SU-DHL-6 (cell line): Measurements from ENCODE around the gene TTLL8.
"Not testable (repeated sequence)": the region's sequence is repeated elsewhere in the genome, so short reads cannot be mapped to it uniquely, and the experiment has no call there.

Experiments used
- H2AFZ ChIP-seq: fragments of 200-600 bp; sonication (generic); 2 replicates; pipeline ENCODE4 v1.6.1; 2014; ENCODE audit warnings: low read depth, mild to moderate bottlenecking, moderate library complexity, mixed read lengths, antibody characterized with exemption, low read length; ENCODE audit not compliant: severe bottlenecking
- H3F3A ChIP-seq: fragments of 200-600 bp; shearing (Covaris generic); 2 replicates; pipeline ENCODE4 v1.6.0; 2016; ENCODE audit warnings: antibody characterized with exemption, mild to moderate bottlenecking; ENCODE audit not compliant: insufficient read depth
- H3K27ac ChIP-seq: fragments of 200-600 bp; sonication (generic); 2 replicates; pipeline ENCODE4 v1.5.1; 2016; ENCODE audit warnings: low read depth, mild to moderate bottlenecking, low read length, moderate library complexity, mixed read lengths
- H3K27me3 ChIP-seq: fragments of 200-600 bp; sonication (generic), shearing (Covaris generic); 2 replicates; pipeline ENCODE4 v1.6.0; 2014; ENCODE audit warnings: mild to moderate bottlenecking, low read length
- H3K36me3 ChIP-seq: fragments of 200-600 bp; sonication (generic); 2 replicates; pipeline ENCODE4 v1.6.1; 2014; ENCODE audit warnings: mild to moderate bottlenecking, low read length, mixed read lengths
- H3K4me2 ChIP-seq: fragments of 300-600, 200-600 bp; shearing (Covaris generic), sonication (generic); 2 replicates; pipeline ENCODE4 v1.6.0; 2014; ENCODE audit warnings: low read length, low read depth, mild to moderate bottlenecking; ENCODE audit not compliant: poor library complexity, severe bottlenecking
- H3K4me3 ChIP-seq: fragments of 200-600 bp; sonication (generic); 2 replicates; pipeline ENCODE4 v1.5.1; 2014; ENCODE audit warnings: antibody characterized with exemption, low read length, mild to moderate bottlenecking, mixed read lengths; ENCODE audit not compliant: insufficient read depth, poor library complexity, severe bottlenecking
- H3K79me2 ChIP-seq: fragments of 200-600 bp; sonication (generic); 2 replicates; pipeline ENCODE4 v1.6.1; 2014; ENCODE audit warnings: mild to moderate bottlenecking, low read length, moderate library complexity; ENCODE audit not compliant: insufficient read depth
- H3K9ac ChIP-seq: fragments of 200-600 bp; sonication (generic); 2 replicates; pipeline ENCODE4 v1.7.0; 2014; ENCODE audit warnings: mild to moderate bottlenecking, low read length
- H3K9me2 ChIP-seq: fragments of 200-600 bp; sonication (generic); replicated peaks from 2 replicates; pipeline ENCODE4 v1.6.1; 2014; ENCODE audit warnings: low read length; ENCODE audit not compliant: insufficient read depth
- H3K9me3 ChIP-seq: fragments of 200-600 bp; sonication (generic); 2 replicates; pipeline ENCODE4 v1.6.1; 2014; ENCODE audit warnings: low read length, mixed read lengths; ENCODE audit not compliant: insufficient read depth
- H4K20me1 ChIP-seq: fragments of 200-600 bp; sonication (generic); 2 replicates; pipeline ENCODE4 v1.6.1; 2014; ENCODE audit warnings: low read depth, mild to moderate bottlenecking, antibody characterized with exemption, low read length, moderate library complexity, mixed read lengths
- EZH2phosphoT487 ChIP-seq: fragments of 200-600 bp; sonication (generic), shearing (Covaris generic); conservative IDR thresholded peaks from 2 replicates; pipeline ENCODE4 v1.6.1; 2018; ENCODE audit warnings: mild to moderate bottlenecking, antibody characterized with exemption, low read length, moderate library complexity, mixed read lengths
- TF ChIP-seq, protein P1 (sequence below): fragments of 200-600 bp; sonication (generic); IDR thresholded peaks from one replicate; pipeline ENCODE4 v1.5.1; 2017; ENCODE audit warnings: antibody characterized with exemption, mild to moderate bottlenecking, low read length, moderate library complexity; ENCODE audit not compliant: insufficient read depth, poor library complexity, severe bottlenecking

The TTLL8 gene

DNA sequence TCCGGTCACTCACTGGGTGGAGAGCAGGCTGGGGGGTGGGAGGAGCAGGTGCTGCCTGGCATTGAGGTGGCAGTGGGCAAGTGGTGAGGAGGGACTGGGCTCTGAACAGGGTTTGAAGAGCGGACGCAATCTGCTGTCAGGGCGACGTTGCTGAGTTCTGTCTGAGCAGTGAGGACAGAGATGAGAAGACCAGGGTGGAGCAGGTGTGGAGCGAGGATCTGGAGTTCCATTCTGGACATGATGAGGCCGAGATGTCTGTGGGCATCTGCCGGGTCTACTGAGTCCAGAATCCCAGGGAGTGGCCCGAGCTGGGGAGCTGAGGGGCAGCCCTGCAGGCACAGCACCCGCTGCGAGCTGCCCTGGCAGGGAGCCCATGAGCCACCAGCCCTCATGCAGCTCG is 29.5 kb upstream of the TTLL8 start:
- Histone ChIP-seq H3K79me2 (no peaks in the 10 kb centered on the region), H3K9ac (no peak overlapping the region), H3K4me3 (no peak overlapping the region), H3K4me2 (no peak overlapping the region), H3K36me3 (no peaks in the 10 kb centered on the region), H3K9me2 (no peaks in the 10 kb centered on the region), H4K20me1 (no peaks in the 10 kb centered on the region), H3K27me3 (no peaks in the 10 kb centered on the region), H3K27ac (no peak overlapping the region), H2AFZ (no peak overlapping the region), H3F3A (no peaks in the 10 kb centered on the region), H3K9me3 (no peaks in the 10 kb centered on the region)
- TF ChIP-seq EZH2phosphoT487 = no peak
- TF ChIP-seq, protein P1, sequence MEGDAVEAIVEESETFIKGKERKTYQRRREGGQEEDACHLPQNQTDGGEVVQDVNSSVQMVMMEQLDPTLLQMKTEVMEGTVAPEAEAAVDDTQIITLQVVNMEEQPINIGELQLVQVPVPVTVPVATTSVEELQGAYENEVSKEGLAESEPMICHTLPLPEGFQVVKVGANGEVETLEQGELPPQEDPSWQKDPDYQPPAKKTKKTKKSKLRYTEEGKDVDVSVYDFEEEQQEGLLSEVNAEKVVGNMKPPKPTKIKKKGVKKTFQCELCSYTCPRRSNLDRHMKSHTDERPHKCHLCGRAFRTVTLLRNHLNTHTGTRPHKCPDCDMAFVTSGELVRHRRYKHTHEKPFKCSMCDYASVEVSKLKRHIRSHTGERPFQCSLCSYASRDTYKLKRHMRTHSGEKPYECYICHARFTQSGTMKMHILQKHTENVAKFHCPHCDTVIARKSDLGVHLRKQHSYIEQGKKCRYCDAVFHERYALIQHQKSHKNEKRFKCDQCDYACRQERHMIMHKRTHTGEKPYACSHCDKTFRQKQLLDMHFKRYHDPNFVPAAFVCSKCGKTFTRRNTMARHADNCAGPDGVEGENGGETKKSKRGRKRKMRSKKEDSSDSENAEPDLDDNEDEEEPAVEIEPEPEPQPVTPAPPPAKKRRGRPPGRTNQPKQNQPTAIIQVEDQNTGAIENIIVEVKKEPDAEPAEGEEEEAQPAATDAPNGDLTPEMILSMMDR = no peak

DNA sequence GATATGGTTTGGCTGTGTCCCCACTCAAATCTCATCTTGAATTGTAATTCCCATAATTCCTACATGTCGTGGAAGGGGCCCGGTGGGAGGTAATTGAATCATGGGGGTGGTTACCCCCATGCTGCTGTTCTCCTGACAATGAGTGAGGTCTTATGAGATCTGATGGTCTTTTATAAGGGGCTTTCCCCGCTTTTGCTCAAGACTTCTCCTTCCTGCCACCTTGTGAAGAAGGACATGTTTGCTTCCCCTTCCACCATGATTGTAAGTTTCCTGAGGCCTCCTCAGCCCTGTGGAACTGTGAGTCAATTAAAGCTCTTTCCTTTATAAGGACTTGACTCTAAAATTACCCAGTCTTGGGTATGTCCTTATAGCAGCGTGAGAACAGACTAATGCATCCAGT is 28.9 kb upstream of the TTLL8 start:
- H2AFZ ChIP-seq, H3K4me3 ChIP-seq, H3K9me2 ChIP-seq, H3K4me2 ChIP-seq, H3K27me3 ChIP-seq, H3K9ac ChIP-seq, H3K27ac ChIP-seq, H3K9me3 ChIP-seq, H4K20me1 ChIP-seq, H3F3A ChIP-seq, H3K36me3 ChIP-seq, H3K79me2 ChIP-seq: not testable (repeated sequence)

DNA sequence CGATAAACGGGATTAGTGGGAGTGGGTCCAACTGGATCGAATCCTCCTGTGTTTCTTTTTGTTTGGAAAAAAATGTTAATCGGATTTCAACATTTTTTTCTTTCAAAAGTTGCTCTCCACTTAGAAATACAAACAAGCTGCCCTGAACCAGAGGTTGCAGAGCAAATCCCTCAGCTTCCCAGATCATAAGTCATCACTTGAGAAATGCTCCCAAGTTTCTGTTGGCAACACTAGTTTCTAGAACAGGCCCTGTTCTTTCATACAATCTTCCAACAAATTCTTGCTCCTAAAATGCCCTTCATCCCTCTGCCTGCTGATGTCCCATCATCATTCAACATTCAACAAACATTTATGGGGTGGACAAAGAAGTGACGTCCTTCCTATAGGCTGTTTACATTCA is 28.4 kb upstream of the TTLL8 start:
- Histone ChIP-seq H3K9ac (no peak overlapping the region), H3K4me2 (no peak overlapping the region), H2AFZ (no peak overlapping the region), H3K9me3 (no peaks in the 10 kb centered on the region), H4K20me1 (no peaks in the 10 kb centered on the region), H3K4me3 (no peak overlapping the region), H3F3A (no peaks in the 10 kb centered on the region), H3K79me2 (no peaks in the 10 kb centered on the region), H3K36me3 (no peaks in the 10 kb centered on the region), H3K27me3 (no peaks in the 10 kb centered on the region), H3K27ac (no peak overlapping the region), H3K9me2 (no peaks in the 10 kb centered on the region)
- no peak for TF ChIP-seq EZH2phosphoT487
- TF ChIP-seq, protein P1 = no peak

DNA sequence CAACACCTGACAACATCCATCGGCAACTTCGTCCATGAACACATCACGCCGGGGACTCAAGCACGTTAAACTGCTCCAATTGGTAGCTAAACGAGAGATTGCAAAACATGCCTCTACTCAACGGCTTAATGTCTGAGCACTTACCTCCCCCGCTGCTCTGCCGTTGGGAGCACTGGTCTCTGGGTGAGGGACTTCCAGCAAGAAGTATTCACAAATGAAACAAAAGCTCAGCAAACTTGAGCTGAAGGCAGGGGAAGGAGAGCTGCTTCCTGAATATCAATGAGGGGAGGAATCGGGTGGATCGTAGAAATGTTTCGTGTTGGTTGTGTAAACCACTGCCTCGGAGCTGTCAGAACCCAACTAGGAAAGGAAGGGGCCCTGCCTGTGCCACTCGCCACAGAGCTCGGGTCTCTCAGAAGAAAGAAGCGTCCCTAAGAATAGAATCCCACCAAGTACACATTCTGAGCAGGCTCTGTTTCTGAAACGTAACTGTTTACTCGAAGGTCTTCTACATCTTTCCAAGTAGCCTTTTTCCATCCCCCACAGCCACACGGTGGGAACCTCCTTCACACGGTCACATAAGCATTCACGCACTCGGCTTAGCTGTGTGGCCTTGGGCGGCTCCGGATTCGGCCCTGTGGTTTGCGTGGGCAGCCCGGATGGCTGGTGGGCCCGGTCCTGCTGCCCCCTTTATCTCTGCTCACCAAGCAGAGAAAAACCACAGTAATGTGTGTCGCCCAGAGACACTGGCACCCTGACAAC is 27.3 kb upstream of the TTLL8 start, which contains the start of gene MLC1:
TSS of gene MLC1 (minus strand) at position 216 of the 762 bp plus-strand sequence. CDS start 524 bp downstream, outside the sequence.
- no peaks in the 10 kb centered on the region for H3K9me3 ChIP-seq
- no peaks in the 10 kb centered on the region for H3K79me2 ChIP-seq
- no peaks in the 10 kb centered on the region for H3K27me3 ChIP-seq
- no peaks in the 10 kb centered on the region for H3F3A ChIP-seq
- H4K20me1 ChIP-seq = no peaks in the 10 kb centered on the region
- TF ChIP-seq, protein P1 = no peak
- no peak for TF ChIP-seq EZH2phosphoT487
- no peaks in the 10 kb centered on the region for H3K36me3 ChIP-seq
- no peak within 1 kb of the TSS for H3K4me3 ChIP-seq
- H3K9me2 ChIP-seq = no peaks in the 10 kb centered on the region
- no peak within 1 kb of the TSS for H3K4me2 ChIP-seq
- H3K9ac ChIP-seq = no peak within 1 kb of the TSS
- H2AFZ ChIP-seq = no peak within 1 kb of the TSS
- no peak within 1 kb of the TSS for H3K27ac ChIP-seq
